Heart left ventricle (tissue), 16 donors: ENCODE data around the gene ACTL7B. TPM values are rescaled to one million over a fixed set of nuclear protein-coding genes. Genes with fewer than 3 reads are reported as not detected.

Source experiments
- ATAC-seq, 4 donors: fragments of 200-7000 bp; cut with Tn5 transposase; one replicate each; pipeline ENCODE4 v1.9.1; 2020 to 2022; ENCODE audit warnings: moderate library complexity in 4 of 4, mild to moderate bottlenecking in 3 of 4, moderate number of reproducible peaks in 1 of 4
- DNase-seq, 5 donors: peaks; one replicate each; pipeline ENCODE4 v3.0.0-alpha.2; 2020
- H3K27ac ChIP-seq, 12 donors: fragments of 200-600 bp; sonication (generic) in 4 of 12; one replicate each; pipeline versions ENCODE4 v1.5.0 to v1.8.0; 2016 to 2022; ENCODE audit warnings: mild to moderate bottlenecking in 2 of 12
- H3K27me3 ChIP-seq, 9 donors: fragments of 200-600 bp; sonication (generic) in 2 of 9; one replicate each; pipeline versions ENCODE4 v1.5.1 to v1.8.0; 2016 to 2022; ENCODE audit warnings: mild to moderate bottlenecking in 3 of 9
- H3K36me3 ChIP-seq, 9 donors: fragments of 200-600 bp; sonication (generic) in 2 of 9; one replicate each; pipeline versions ENCODE4 v1.5.0 to v1.8.0; 2018 to 2022; ENCODE audit warnings: mild to moderate bottlenecking in 2 of 9
- H3K4me1 ChIP-seq, 12 donors: fragments of 200-600 bp; sonication (generic) in 4 of 12; one replicate each; pipeline versions ENCODE4 v1.5.0 to v1.8.0; 2016 to 2022; ENCODE audit warnings: mild to moderate bottlenecking in 3 of 12
- H3K4me3 ChIP-seq, 12 donors: fragments of 200-600 bp; sonication (generic) in 4 of 12; one replicate each; pipeline versions ENCODE4 v1.5.0 to v1.8.0; 2017 to 2022; ENCODE audit warnings: mild to moderate bottlenecking in 9 of 12, moderate library complexity in 4 of 12
- H3K9me3 ChIP-seq, 12 donors: fragments of 200-600 bp; sonication (generic) in 4 of 12; one replicate each; pipeline versions ENCODE4 v1.5.0 to v1.8.0; 2016 to 2022; ENCODE audit warnings: mild to moderate bottlenecking in 1 of 12
- CTCF ChIP-seq, 12 donors: fragments of 200-600 bp; sonication (generic) in 4 of 12; IDR thresholded peaks; one replicate each; pipeline versions ENCODE4 v1.5.0 to v1.8.0; 2018 to 2022; ENCODE audit warnings: antibody characterized with exemption in 12 of 12, mild to moderate bottlenecking in 5 of 12
- POLR2A ChIP-seq, 2 donors: fragments of 450-650 bp; IDR thresholded peaks; one replicate each; pipeline ENCODE4 v1.6.1; 2017; ENCODE audit warnings: antibody characterized with exemption in 2 of 2, mild to moderate bottlenecking in 2 of 2, moderate library complexity in 2 of 2
- WGBS, 4 donors: extraction: QIAGEN DNeasy Blood & Tissue Kit in 2 of 4; methylation state at CpG; one replicate each; pipeline versions ENCODE4 v1.1.5 to v1.1.7; 2013 to 2018; 5-methylcytosine and 5-hydroxymethylcytosine counted together
- intact Hi-C, 10 donors: fragments of 100-400 bp; cut with DNase I; formaldehyde crosslinking; loops; one replicate each; pipeline versions ENCODE4 v1.11.1 to v1.14.2; 2022
- polyA plus RNA-seq, 2 donors: library from polyadenylated mRNA; stranded (reverse); fragments of 200-250 nt; gene quantifications; one replicate each; pipeline ENCODE4 v1.2.3, GENCODE V29; 2013
- total RNA-seq, 9 donors: library from RNA; depleted of rRNA in 2 of 9; stranded (reverse); fragments of >200 nt in 2 of 9; fragmentation: NEBNext Ultra II Directional in 3 of 9; extraction: Animal tissue kit (Norgen Biotek cat#: 25700) in 3 of 9; gene quantifications; one replicate each; pipeline versions ENCODE4 v1.1.0 to v1.2.4, GENCODE V29; 2016 to 2023
- donor health status: ischemic (EF 13 %, LVEDD 7.1; RV severe dilation, severe dysfunction).
- donor health status: healthy with polysubstance abuse.
- donor health status: DM: no; HTN: yes; CAD: no.
- donor health status: DM: no; HTN: no; CAD: no.
- donor health status: ischemic (EF 25% LVEDD 6.9; RV normal size, moderate dysfunction).
- donor health status: ischemic (EF 25% LVEDD 5.7; RV mildly dilated, moderate dysfunction).
- donor health status: healthy.
- donor health status: DM: yes; HTN: yes; CAD: no.
- donor health status: ischemic (EF 35%, LVEDD 5.7; RV mildly dilated, moderate dysfunction).
- donor health status: nonischemic (EF 11% LVEDD 7.7; RV severe dilation, severe dysfunction).
- donor health status: DM: yes; HTN: yes; CAD: no.
- donor health status: PGD.
- donor health status: ischemic (EF 29% LVEDD 5.4; RV normal size, mild dysfunction).
- donor health status: nonischemic (EF 23%, LVEDD 6.1; RV moderate dilation, normal function).

ACTL7B gene
- total and polyA plus RNA-seq, 11 donors, result not detected

GRCh38 chr9:108834959-108835665 is 20.7 kb downstream of the ACTL7B start:
- Histone ChIP-seq H3K9me3 (peaks cover 0 to 3% (median 0%) of the 10 kb centered on the region in 12 donors), H3K4me3 (no peak overlapping the region), H3K4me1 (peaks cover 0 to 14% (median 4%) of the 10 kb centered on the region in 12 donors), H3K27me3 (no peaks in the 10 kb centered on the region), H3K27ac (no peak overlapping the region), H3K36me3 (no peaks in the 10 kb centered on the region)
- intact Hi-C loops, result no loop called here
- TF ChIP-seq CTCF (IDR thresholded peaks at IDR 0.05) (no peak), POLR2A (IDR thresholded peaks at IDR 0.05) (no peak)
- DNase-seq (no peak), ATAC-seq (no peak)
- 48 to 82% (median 76%) methylated on average over 4 of the region's 4 CpGs for WGBS, 4 donors

- H3K27me3 ChIP-seq, result no peaks in the 10 kb centered on the region
- 95 to 99% (median 98%) methylated on average over 3 of the region's 3 CpGs for whole genome bisulfite sequencing, 4 donors
Observed at GRCh38 chr9:108832179-108832500, 23.6 kb downstream of the ACTL7B start.

GRCh38 chr9:108831496-108832178 is 24.1 kb downstream of the ACTL7B start:
- no peaks in the 10 kb centered on the region for H3K36me3 ChIP-seq
- H3K27ac ChIP-seq, result no peak overlapping the region
- no peak for DNase-seq
- H3K4me1 ChIP-seq, result peaks cover 0 to 14% (median 4%) of the 10 kb centered on the region in 12 donors
- no peaks in the 10 kb centered on the region for H3K27me3 ChIP-seq
- TF ChIP-seq CTCF (IDR thresholded peaks at IDR 0.05), result no peak
- 72 to 88% (median 79%) methylated on average over 1 of the region's 1 CpG for WGBS, 4 donors
- H3K4me3 ChIP-seq, result no peak overlapping the region
- H3K9me3 ChIP-seq, result no peaks in the 10 kb centered on the region
- intact Hi-C loops, result no loop called here
- ATAC-seq, result no peak

More at GRCh38 chr9:108832179-108832500, 23.6 kb downstream of the ACTL7B start:
- Histone ChIP-seq H3K27ac (no peak overlapping the region), H3K4me3 (no peak overlapping the region), H3K36me3 (no peaks in the 10 kb centered on the region), H3K9me3 (no peaks in the 10 kb centered on the region), H3K4me1 (peaks cover 0 to 14% (median 4%) of the 10 kb centered on the region in 12 donors)
- no peak for ATAC-seq
- DNase-seq, result no peak
- intact Hi-C loops, result no loop called here
- TF ChIP-seq POLR2A (IDR thresholded peaks at IDR 0.05), result no peak
- TF ChIP-seq CTCF (IDR thresholded peaks at IDR 0.05), result no peak

- H3K9me3 ChIP-seq, result no peaks in the 10 kb centered on the region
- no peaks in the 10 kb centered on the region for H3K36me3 ChIP-seq
- no peak for TF ChIP-seq POLR2A (IDR thresholded peaks at IDR 0.05)
- no peak for TF ChIP-seq CTCF (IDR thresholded peaks at IDR 0.05)
- no peak for ATAC-seq
- 49 to 72% (median 59%) methylated on average over 2 of the region's 2 CpGs for WGBS, 4 donors
- H3K4me3 ChIP-seq, result no peak overlapping the region
- no peaks in the 10 kb centered on the region for H3K27me3 ChIP-seq
- peaks cover 0 to 9% (median 4%) of the 10 kb centered on the region in 12 donors for H3K4me1 ChIP-seq
- no peak for DNase-seq
- no peak overlapping the region for H3K27ac ChIP-seq
- intact Hi-C loops, result no loop called here
Observed at GRCh38 chr9:108830272-108830671, 25.5 kb downstream of the ACTL7B start.
